GM12872 (cell line): ENCODE measurements around the gene SOX1.

ENCODE experiments used
- CTCF ChIP-seq: IDR thresholded peaks from 3 replicates; pipeline ENCODE4 v1.5.1; 2011; ENCODE audit warnings: low read depth, mild to moderate bottlenecking, low read length, moderate library complexity; ENCODE audit not compliant: insufficient read depth

Gene SOX1

GRCh38 chr13:112095354-112095753, 28.4 kb downstream of the SOX1 start:
- TF ChIP-seq CTCF = no peak

- no peak for TF ChIP-seq CTCF
These were observed 30.0 kb downstream of the SOX1 start for GRCh38 chr13:112096959-112097358.

- no peak for TF ChIP-seq CTCF
These were observed 30.8 kb downstream of the SOX1 start for GRCh38 chr13:112097770-112098169.

- TF ChIP-seq CTCF = no peak
These were observed 31.8 kb downstream of the SOX1 start for GRCh38 chr13:112098699-112099098.

- no peak for TF ChIP-seq CTCF
These were observed 34.5 kb downstream of the SOX1 start for GRCh38 chr13:112101360-112101930.

- TF ChIP-seq CTCF = no peak
These were observed 35.3 kb downstream of the SOX1 start for GRCh38 chr13:112102243-112102642.

- no peak for TF ChIP-seq CTCF
These were observed 36.4 kb downstream of the SOX1 start for GRCh38 chr13:112103260-112103838.
